OCI-LY7 (cell line): ENCODE results near the gene STAT4. TPM values are rescaled to one million over a fixed set of nuclear protein-coding genes. Genes with fewer than 3 reads are reported as not detected.

Source experiments
- BruUV-seq: library from RNA; stranded (reverse); fragments of 400-500 nt; replicated peaks from 2 replicates; lab custom pipeline; 2021; lab: Mats Ljungman, UMichigan
- CTCF ChIA-PET: fragments of 300-600 bp; sonication (Branson Sonifier 250); formaldehyde crosslinking; loops from one replicate; lab custom pipeline; 2022; ENCODE audit warnings: antibody characterized with exemption; ENCODE audit not compliant: unreplicated experiment; lab: Charles Lee
- POLR2A ChIA-PET: fragments of 300-600 bp; sonication (Branson Sonifier 250); formaldehyde crosslinking; loops from one replicate; lab custom pipeline; 2022; ENCODE audit warnings: antibody characterized with exemption; lab: Charles Lee
- DNase-seq: peaks from one replicate; pipeline ENCODE4 v3.0.0-alpha.2; 2015; ENCODE audit warnings: low spot score
- H2AFZ ChIP-seq: fragments of 200-600 bp; sonication (generic), shearing (Covaris generic); 2 replicates; pipeline ENCODE4 v1.6.1; 2014; ENCODE audit warnings: mild to moderate bottlenecking, antibody characterized with exemption, low read length, moderate library complexity
- H3K27ac ChIP-seq: fragments of 200-600 bp; sonication (generic); 2 replicates; pipeline ENCODE4 v1.5.1; 2014; ENCODE audit warnings: mixed run types, low read depth, mild to moderate bottlenecking, moderate library complexity, low read length, inconsistent platforms; ENCODE audit not compliant: poor library complexity, severe bottlenecking
- H3K36me3 ChIP-seq: fragments of 200-600 bp; sonication (generic); 2 replicates; pipeline ENCODE4 v1.6.1; 2014; ENCODE audit warnings: mild to moderate bottlenecking, antibody characterized with exemption, low read length, moderate library complexity, mixed read lengths; ENCODE audit not compliant: insufficient read depth
- H3K4me1 ChIP-seq: fragments of 200-600 bp; sonication (generic); 2 replicates; pipeline ENCODE4 v1.5.1; 2014; ENCODE audit warnings: mild to moderate bottlenecking, low read length; ENCODE audit not compliant: insufficient read depth, poor library complexity, severe bottlenecking
- H3K4me2 ChIP-seq: fragments of 200-600 bp; sonication (generic); 2 replicates; pipeline ENCODE4 v1.6.1; 2014; ENCODE audit warnings: mild to moderate bottlenecking, low read length
- H3K4me3 ChIP-seq: fragments of 200-600 bp; sonication (generic); 2 replicates; pipeline ENCODE4 v1.5.1; 2014; ENCODE audit warnings: mild to moderate bottlenecking, low read depth, low read length; ENCODE audit not compliant: poor library complexity, severe bottlenecking
- H3K79me2 ChIP-seq: fragments of 200-600 bp; sonication (generic); 2 replicates; pipeline ENCODE4 v1.6.1; 2016; ENCODE audit warnings: low read depth, mild to moderate bottlenecking, low read length, moderate library complexity, mixed read lengths; ENCODE audit not compliant: insufficient read depth
- H3K9me2 ChIP-seq: fragments of 200-600 bp; sonication (generic); 2 replicates; pipeline ENCODE4 v1.6.1; 2016; ENCODE audit warnings: mild to moderate bottlenecking, low read length, mixed read lengths; ENCODE audit not compliant: insufficient read depth
- H3K9me3 ChIP-seq: fragments of 200-600 bp; sonication (generic); 2 replicates; pipeline ENCODE4 v1.6.1; 2014; ENCODE audit warnings: mild to moderate bottlenecking, mixed run types, low read length, mixed read lengths
- H4K20me1 ChIP-seq: fragments of 200-600 bp; sonication (generic); 2 replicates; pipeline ENCODE4 v1.6.1; 2014; ENCODE audit warnings: mild to moderate bottlenecking, antibody characterized with exemption, low read length, moderate library complexity, mixed read lengths; ENCODE audit not compliant: insufficient read depth
- EZH2phosphoT487 ChIP-seq: fragments of 200-600 bp; sonication (generic); IDR thresholded peaks from 2 replicates; pipeline ENCODE4 v1.6.1; 2018; ENCODE audit warnings: low read depth, borderline replicate concordance, mild to moderate bottlenecking, mixed run types, antibody characterized with exemption, low read length, moderate library complexity, mixed read lengths
- intact Hi-C: fragments of 100-400 bp; cut with micrococcal nuclease; formaldehyde crosslinking; loops from one replicate; pipeline ENCODE4 v1.10.0; 2022; ENCODE audit not compliant: unreplicated experiment
- total RNA-seq, 2 experiments: library from RNA; depleted of rRNA in 1 of 2; stranded (reverse); fragments of >200 nt in 1 of 2; shearing (Covaris generic) in 1 of 2; gene quantifications; 2 replicates each; pipeline ENCODE4 v1.2.3, GENCODE V29; 2014 to 2022
- TF ChIP-seq, protein P1 (sequence below): fragments of 200-600 bp; sonication (generic); conservative IDR thresholded peaks from 2 replicates; pipeline ENCODE4 v1.5.1; 2014; ENCODE audit warnings: mild to moderate bottlenecking, antibody characterized with exemption, low read length, moderate library complexity, mixed read lengths

STAT4 gene
- total RNA-seq, 2 experiments from 2014 or later, result not detected

DNA sequence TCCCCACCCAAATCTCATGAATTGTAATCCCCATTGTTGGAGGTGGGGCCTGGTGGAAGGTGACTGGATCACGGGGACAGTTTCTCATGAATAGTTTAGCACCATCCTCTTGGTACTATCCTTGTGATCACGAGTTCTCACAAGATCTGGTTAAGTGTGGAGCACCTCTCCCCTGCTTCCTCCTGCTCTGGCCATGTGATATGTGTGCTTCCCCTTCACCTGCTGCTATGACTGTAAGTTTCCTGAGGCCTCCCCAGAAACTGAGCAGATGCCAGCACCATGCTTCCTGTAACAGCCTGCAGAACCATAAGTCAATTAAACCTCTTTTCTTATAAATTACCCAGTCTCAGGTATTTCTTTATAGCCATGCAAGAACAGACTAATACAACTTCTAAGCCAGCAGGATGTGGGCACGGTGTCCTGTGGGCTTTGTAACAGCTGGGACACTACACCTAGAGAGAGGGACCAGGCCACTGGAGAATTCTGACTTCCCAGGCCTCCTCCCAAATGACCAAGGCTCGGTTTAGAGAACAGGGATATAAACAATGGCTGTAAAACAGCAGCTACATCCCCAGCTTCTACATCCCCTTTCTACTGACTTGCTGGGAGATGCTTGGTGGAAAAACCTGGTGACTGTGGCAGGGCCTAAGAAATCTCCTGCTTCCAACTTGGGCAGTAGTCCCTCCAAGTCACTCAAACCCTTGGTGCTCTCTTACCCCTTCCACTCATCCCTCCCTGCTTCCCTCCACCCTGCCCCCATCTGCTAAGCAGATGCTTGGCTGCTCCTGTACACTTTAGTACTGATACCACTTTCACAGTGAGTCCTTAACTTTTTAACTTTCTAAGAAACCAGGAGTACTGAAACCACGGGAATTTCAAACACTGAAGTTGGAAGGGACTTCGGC lies 147.1 kb downstream of the STAT4 start:
- intact Hi-C loops, result no loop called here
- H3K27ac ChIP-seq, result no peak overlapping the region
- POLR2A ChIA-PET, result no interaction called here

DNA sequence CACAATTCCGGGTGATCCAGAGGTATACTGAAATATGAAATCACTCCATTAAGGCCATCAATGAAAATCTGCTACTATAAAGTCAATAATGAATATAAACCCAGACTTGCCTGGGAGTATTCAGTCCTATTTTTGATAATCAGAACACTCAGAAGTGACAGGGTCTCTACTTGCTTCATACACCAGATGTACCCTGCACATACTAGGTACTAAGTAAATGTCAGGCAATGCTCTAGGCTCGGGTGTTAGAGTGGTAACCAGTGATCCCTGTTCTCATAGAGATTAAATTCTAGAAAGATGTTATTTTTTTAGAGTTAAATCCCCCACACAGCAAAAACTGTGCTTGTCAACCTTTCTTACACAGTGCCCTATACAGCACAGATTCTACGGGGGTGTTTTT lies 149.2 kb downstream of the STAT4 start:
- Histone ChIP-seq H3K4me3 (no peak overlapping the region), H3K79me2 (no peaks in the 10 kb centered on the region), H3K9me2 (no peaks in the 10 kb centered on the region), H3K4me2 (no peak overlapping the region), H3K4me1 (no peaks in the 10 kb centered on the region), H3K9me3 (0 out of 2 replicates have a peak, but pooled peaks cover 7% of the 10 kb centered on the region), H3K36me3 (peaks cover 96% of the 10 kb centered on the region), H4K20me1 (no peaks in the 10 kb centered on the region), H2AFZ (no peak overlapping the region), H3K27ac (no peak overlapping the region)
- intact Hi-C loops, result no loop called here
- no TSS peak for BruUV-seq
- ChIA-PET POLR2A (interaction anchor here (1.0 kb wide), 1 partner anchor 33 kb away, joined by 3 read pairs; no protein-coding TSS in a partner anchor), CTCF (no interaction called here)
- TF ChIP-seq EZH2phosphoT487, result no peak
- TF ChIP-seq, protein P1, sequence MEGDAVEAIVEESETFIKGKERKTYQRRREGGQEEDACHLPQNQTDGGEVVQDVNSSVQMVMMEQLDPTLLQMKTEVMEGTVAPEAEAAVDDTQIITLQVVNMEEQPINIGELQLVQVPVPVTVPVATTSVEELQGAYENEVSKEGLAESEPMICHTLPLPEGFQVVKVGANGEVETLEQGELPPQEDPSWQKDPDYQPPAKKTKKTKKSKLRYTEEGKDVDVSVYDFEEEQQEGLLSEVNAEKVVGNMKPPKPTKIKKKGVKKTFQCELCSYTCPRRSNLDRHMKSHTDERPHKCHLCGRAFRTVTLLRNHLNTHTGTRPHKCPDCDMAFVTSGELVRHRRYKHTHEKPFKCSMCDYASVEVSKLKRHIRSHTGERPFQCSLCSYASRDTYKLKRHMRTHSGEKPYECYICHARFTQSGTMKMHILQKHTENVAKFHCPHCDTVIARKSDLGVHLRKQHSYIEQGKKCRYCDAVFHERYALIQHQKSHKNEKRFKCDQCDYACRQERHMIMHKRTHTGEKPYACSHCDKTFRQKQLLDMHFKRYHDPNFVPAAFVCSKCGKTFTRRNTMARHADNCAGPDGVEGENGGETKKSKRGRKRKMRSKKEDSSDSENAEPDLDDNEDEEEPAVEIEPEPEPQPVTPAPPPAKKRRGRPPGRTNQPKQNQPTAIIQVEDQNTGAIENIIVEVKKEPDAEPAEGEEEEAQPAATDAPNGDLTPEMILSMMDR, result no peak
- no peak for DNase-seq

More for the DNA sequence above, 147.1 kb downstream of the STAT4 start:
- Histone ChIP-seq H3K9me2 (no peaks in the 10 kb centered on the region), H3K36me3 (peaks cover 98% of the 10 kb centered on the region), H4K20me1 (no peaks in the 10 kb centered on the region), H3K4me3 (no peak overlapping the region), H2AFZ (no peak overlapping the region), H3K4me2 (no peak overlapping the region), H3K9me3 (0 out of 2 replicates have a peak, but pooled peaks cover 7% of the 10 kb centered on the region), H3K79me2 (no peaks in the 10 kb centered on the region), H3K4me1 (peaks cover 5% of the 10 kb centered on the region)
- BruUV-seq, result no TSS peak
- CTCF ChIA-PET, result no interaction called here
- no peak for TF ChIP-seq EZH2phosphoT487
- TF ChIP-seq, protein P1, result no peak
- no peak for DNase-seq

DNA sequence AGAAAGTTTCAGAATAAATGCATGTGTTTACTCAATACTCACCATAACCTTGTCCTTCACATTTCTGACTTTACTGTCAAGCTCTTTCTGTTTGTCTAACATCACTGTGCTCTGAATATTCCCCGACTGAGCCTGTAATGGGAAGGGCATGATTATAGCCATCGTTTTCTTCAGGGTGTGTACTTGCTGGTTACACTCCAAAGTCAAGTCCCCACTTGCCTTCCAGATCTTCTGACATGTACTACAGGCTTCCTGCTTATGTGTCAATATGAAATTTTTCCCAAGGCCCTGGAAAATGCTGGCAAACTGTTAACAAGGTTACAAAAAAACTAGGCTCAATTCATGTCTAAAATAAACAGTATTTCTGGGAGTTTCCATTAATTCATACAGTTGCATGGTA lies 149.8 kb downstream of the STAT4 start:
- POLR2A ChIA-PET, result no interaction called here
- Histone ChIP-seq H3K9me3 (0 out of 2 replicates have a peak, but pooled peaks cover 7% of the 10 kb centered on the region), H2AFZ (no peak overlapping the region), H3K4me3 (no peak overlapping the region), H3K4me2 (no peak overlapping the region), H4K20me1 (no peaks in the 10 kb centered on the region), H3K9me2 (no peaks in the 10 kb centered on the region), H3K36me3 (peaks cover 96% of the 10 kb centered on the region), H3K79me2 (no peaks in the 10 kb centered on the region), H3K4me1 (no peaks in the 10 kb centered on the region), H3K27ac (no peak overlapping the region)
- no peak for DNase-seq
- TF ChIP-seq, protein P1, result no peak
- no peak for TF ChIP-seq EZH2phosphoT487
- intact Hi-C loops, result no loop called here
- CTCF ChIA-PET, result no interaction called here
- BruUV-seq, result no TSS peak
